ENCODE data around the gene ARMC2.

DNA sequence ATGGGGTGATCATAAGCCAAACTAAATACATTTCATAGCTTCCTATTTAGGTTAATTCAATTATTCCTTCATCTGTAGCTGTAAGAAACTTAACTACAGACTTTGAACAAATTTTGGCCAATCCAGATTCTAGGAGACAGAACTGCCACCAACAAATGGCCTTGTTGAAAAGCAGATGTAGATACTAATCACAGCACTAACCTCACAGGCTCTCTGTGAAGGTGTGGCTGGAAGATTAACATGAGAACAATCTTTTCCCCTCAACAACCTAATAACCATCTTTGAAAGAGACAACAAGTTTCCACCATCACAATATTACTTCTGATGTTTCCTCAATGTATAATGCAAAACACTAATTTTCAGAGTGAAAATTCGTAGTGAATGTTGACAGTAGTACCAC is 158.6 kb downstream of the ARMC2 start:
- TF ChIP-seq CTCF (IDR thresholded peaks at IDR 0.05; ENCODE audit: low read length), result no peak
- no peak for TF ChIP-seq EZH2 (IDR thresholded peaks at IDR 0.05; ENCODE audit: borderline replicate concordance, low read length)

Data from OCI-LY1 (cell line).